GM12878 (cell line): ENCODE measurements around the gene SLC19A2. TPM values are rescaled to one million over a fixed set of nuclear protein-coding genes. Genes with fewer than 3 reads are reported as not detected.

ENCODE experiments used
- ATAC-seq: fragments of 200-7000 bp; cut with Tn5 transposase; 3 replicates; pipeline ENCODE4 v1.9.1; 2020; ENCODE audit warnings: mild to moderate bottlenecking, moderate library complexity
- BruUV-seq: library from RNA; stranded (reverse); fragments of 400-500 nt; replicated peaks from 2 replicates; lab custom pipeline; 2021; lab: Mats Ljungman, UMichigan
- CTCF ChIA-PET: fragments of 300-600 bp; sonication (Branson Sonifier 250); formaldehyde crosslinking; extraction: SDS; loops from one replicate; lab custom pipeline; 2021; ENCODE audit warnings: inconsistent platforms; lab: Yijun Ruan, JAX
- POLR2A ChIA-PET: fragments of 350-600 bp; formaldehyde crosslinking; extraction: SDS; loops from one replicate; lab custom pipeline; 2021; ENCODE audit warnings: inconsistent platforms; lab: Charles Lee
- RAD21 ChIA-PET: fragments of 300-600 bp; sonication (Branson Sonifier 250); formaldehyde crosslinking; loops from one replicate; lab custom pipeline; 2023; ENCODE audit warnings: antibody characterized with exemption; ENCODE audit not compliant: unreplicated experiment; lab: Charles Lee
- SMC1A ChIA-PET: fragments of 300-600 bp; sonication (Branson Sonifier 250); formaldehyde crosslinking; loops from one replicate; lab custom pipeline; 2023; ENCODE audit not compliant: unreplicated experiment, uncharacterized antibody; lab: Charles Lee
- DNase-seq: peaks from one replicate; pipeline ENCODE4 v3.0.0-alpha.2; 2011; ENCODE audit warnings: low read depth, low spot score
- FAIRE-seq: peaks from 3 replicates; lab custom pipeline; 2011; peaks lifted over from hg19 to GRCh38; lab: Jason Lieb, UNC
- H2AFZ ChIP-seq: 2 replicates; pipeline ENCODE4 v1.6.0; 2011; ENCODE audit warnings: low read depth, low read length, control low read depth; ENCODE audit not compliant: control insufficient read depth
- H3K27ac ChIP-seq: 2 replicates; pipeline ENCODE4 v1.5.1; 2011; ENCODE audit warnings: control low read depth; ENCODE audit not compliant: control insufficient read depth, insufficient read depth
- H3K27me3 ChIP-seq, 2 experiments: replicated peaks in 1 of 2; 2 replicates each; pipeline versions ENCODE4 v1.6.0 to v1.6.1; 2011; ENCODE audit warnings: low read length in 1 of 2; ENCODE audit not compliant: control insufficient read depth in 2 of 2, insufficient read depth in 2 of 2
- H3K36me3 ChIP-seq, 2 experiments: 2 replicates each; pipeline ENCODE4 v1.5.1; 2011; ENCODE audit warnings: low read length in 1 of 2; ENCODE audit not compliant: control insufficient read depth in 2 of 2, insufficient read depth in 2 of 2
- H3K4me1 ChIP-seq: 2 replicates; pipeline ENCODE4 v1.6.1; 2011; ENCODE audit warnings: mild to moderate bottlenecking, low read length, moderate library complexity, mixed read lengths; ENCODE audit not compliant: control insufficient read depth, insufficient read depth
- H3K4me2 ChIP-seq: 2 replicates; pipeline ENCODE4 v1.6.0; 2011; ENCODE audit warnings: control low read depth; ENCODE audit not compliant: control insufficient read depth, insufficient read depth
- H3K4me3 ChIP-seq: fragments of 200-600 bp; sonication (generic); 2 replicates; pipeline ENCODE4 v1.5.1; 2016
- H3K79me2 ChIP-seq: 2 replicates; pipeline ENCODE4 v1.6.0; 2011; ENCODE audit warnings: low read length; ENCODE audit not compliant: control insufficient read depth, insufficient read depth
- H3K9ac ChIP-seq: 2 replicates; pipeline ENCODE4 v1.8.0; 2011; ENCODE audit warnings: low read length, control low read depth, mixed read lengths; ENCODE audit not compliant: control insufficient read depth, insufficient read depth
- H3K9me3 ChIP-seq: replicated peaks from 3 replicates; pipeline ENCODE4 v1.5.1; 2011; ENCODE audit warnings: mild to moderate bottlenecking, low read length; ENCODE audit not compliant: control insufficient read depth, insufficient read depth
- H4K20me1 ChIP-seq: 2 replicates; pipeline ENCODE4 v1.6.0; 2011; ENCODE audit not compliant: control insufficient read depth, insufficient read depth
- ASH2L ChIP-seq: fragments of 300-600, 200-600 bp; sonication (generic); IDR thresholded peaks from 2 replicates; pipeline ENCODE4 v1.6.1; 2017; ENCODE audit warnings: low read depth, mild to moderate bottlenecking, borderline replicate concordance
- BCLAF1 ChIP-seq: fragments of 450-650 bp; IDR thresholded peaks from 2 replicates; pipeline ENCODE4 v1.6.1; 2017; ENCODE audit warnings: antibody characterized with exemption, mild to moderate bottlenecking, moderate library complexity
- GABPA ChIP-seq: IDR thresholded peaks from 2 replicates; pipeline ENCODE4 v1.6.1; 2014; ENCODE audit warnings: antibody characterized with exemption, low read depth, mild to moderate bottlenecking, inconsistent platforms
- NFXL1 ChIP-seq: fragments of 450-650 bp; IDR thresholded peaks from 2 replicates; pipeline ENCODE4 v1.6.1; 2017; ENCODE audit warnings: antibody characterized with exemption, mild to moderate bottlenecking, borderline replicate concordance
- NR2C1 ChIP-seq: fragments of 450-650 bp; IDR thresholded peaks from 2 replicates; pipeline ENCODE4 v1.6.1; 2017; ENCODE audit warnings: antibody characterized with exemption, mild to moderate bottlenecking, moderate library complexity
- NR2C2 ChIP-seq: IDR thresholded peaks from 2 replicates; pipeline ENCODE4 v1.6.1; 2011; ENCODE audit warnings: borderline replicate concordance, low read depth; ENCODE audit not compliant: control insufficient read depth, insufficient read length
- PML ChIP-seq: IDR thresholded peaks from 2 replicates; pipeline ENCODE4 v1.6.1; 2012; ENCODE audit warnings: low read length, inconsistent platforms
- POU2F2 ChIP-seq: IDR thresholded peaks from 3 replicates; pipeline ENCODE4 v1.6.1; 2011; ENCODE audit warnings: low read depth, mild to moderate bottlenecking, low read length, borderline replicate concordance
- RELA ChIP-seq: fragments of 450-650 bp; IDR thresholded peaks from 2 replicates; pipeline ENCODE4 v1.8.0; 2014; ENCODE audit warnings: borderline replicate concordance; ENCODE audit not compliant: partially characterized antibody
- SIN3A ChIP-seq: IDR thresholded peaks from 2 replicates; pipeline ENCODE4 v1.6.1; 2012; ENCODE audit warnings: low read depth, low read length, improper control_type of control experiment
- SIX5 ChIP-seq: IDR thresholded peaks from 2 replicates; pipeline ENCODE4 v1.6.1; 2011; ENCODE audit warnings: mild to moderate bottlenecking, low read depth, low read length, moderate library complexity; ENCODE audit not compliant: severe bottlenecking
- ZZZ3 ChIP-seq: IDR thresholded peaks from 2 replicates; pipeline ENCODE4 v1.6.1; 2011; ENCODE audit warnings: low read depth; ENCODE audit not compliant: control insufficient read depth, insufficient read length
- WGBS: methylation state at CpG from one replicate; pipeline ENCODE4 v1.1.6; 2016; ENCODE audit warnings: low lambda C conversion rate; ENCODE audit not compliant: insufficient replicate concordance, insufficient coverage; ENCODE audit errors: missing lambda C conversion rate; 5-methylcytosine and 5-hydroxymethylcytosine counted together
- in situ Hi-C: fragments of 300-500 bp; cut with MboI; formaldehyde crosslinking; loops from 9 replicates; pipeline ENCODE4 v1.14.3; 2018; ENCODE audit warnings: mixed read lengths
- intact Hi-C: fragments of 100-400 bp; cut with micrococcal nuclease; formaldehyde crosslinking; loops from one replicate; pipeline ENCODE4 v1.14.2; 2022; ENCODE audit not compliant: unreplicated experiment
- polyA plus RNA-seq, 11 experiments: library from polyadenylated mRNA; depleted of rRNA in 4 of 11; unstranded in 6 of 11; stranded (reverse) in 5 of 11; fragments of >200 nt; fragmentation: Nextera tagmentation in 4 of 11; fragmentation: Illumina TruSeq in 1 of 11; extraction: Ambion mirVana in 4 of 11; extraction: Trizol in 1 of 11; gene quantifications; 1 replicate in 1 of 11; 2 replicates in 10 of 11; pipeline versions ENCODE4 v1.2.1 to v1.2.3, GENCODE V29; 2011 to 2016; ENCODE audit warnings: inconsistent platforms in 2 of 11, missing spikeins in 2 of 11, low read depth in 1 of 11
- total RNA-seq, 4 experiments: library from RNA; depleted of rRNA in 3 of 4; stranded (reverse); fragments of >200 nt in 3 of 4; fragmentation: Illumina TruSeq in 1 of 4; extraction: Trizol in 1 of 4; gene quantifications; 2 replicates each; pipeline versions ENCODE4 v1.2.1 to v1.2.3, GENCODE V29; 2013 to 2021
- TF ChIP-seq, protein P1 (sequence below): fragments of 450-650 bp; IDR thresholded peaks from 2 replicates; pipeline ENCODE4 v1.6.1; 2016; ENCODE audit warnings: mild to moderate bottlenecking
- TF ChIP-seq, protein P2 (sequence below): fragments of 450-650 bp; IDR thresholded peaks from 2 replicates; pipeline ENCODE4 v1.6.1; 2017; ENCODE audit warnings: mild to moderate bottlenecking, low read depth, inconsistent platforms; ENCODE audit not compliant: poor library complexity, severe bottlenecking
- TF ChIP-seq, protein P3 (sequence below): IDR thresholded peaks from 2 replicates; pipeline ENCODE4 v1.6.1; 2012; ENCODE audit warnings: low read length, inconsistent platforms

Gene SLC19A2
- total and polyA plus RNA-seq, 10 of the 15 experiments (the other 5 are each of a cell fraction or from before 2014, with no cell fraction given), result 1.2 to 7.8 (median 2.5) TPM

DNA sequence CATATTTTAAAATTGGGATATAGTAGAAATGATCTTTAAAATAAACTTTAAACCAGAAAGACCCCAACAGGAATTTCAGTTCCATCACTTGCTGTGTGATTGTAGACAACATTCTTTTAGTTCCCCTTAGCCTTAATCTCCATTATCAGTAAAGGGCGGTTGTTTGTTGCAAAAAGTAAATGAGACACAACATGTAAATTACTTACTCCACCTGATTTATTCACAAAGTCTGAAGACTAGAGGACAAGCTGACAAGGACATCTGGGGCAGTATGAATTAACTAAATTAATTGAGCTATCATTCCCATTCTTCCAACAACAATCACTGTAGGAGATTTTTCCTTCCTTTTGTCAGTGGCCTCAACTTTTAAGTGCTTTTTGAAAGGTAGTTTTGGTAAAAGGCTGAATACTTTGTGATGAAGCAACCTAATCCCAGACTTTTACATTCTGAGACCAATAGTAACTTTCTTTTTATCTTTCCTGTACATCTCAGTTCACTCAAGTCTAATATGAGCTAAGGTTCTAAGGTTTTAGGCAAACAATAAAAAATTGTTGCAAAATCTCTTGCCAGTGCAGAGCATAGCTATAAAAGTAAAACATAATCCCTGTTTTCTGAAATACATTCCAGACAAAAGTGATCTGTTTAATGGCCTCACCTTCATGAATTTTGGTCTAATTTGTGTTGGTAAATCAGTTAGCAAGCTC, 6.2 kb downstream of the SLC19A2 start:
- in situ Hi-C loops, result no loop called here
- no peak overlapping the region for H3K27ac ChIP-seq
- H3K9me3 ChIP-seq, result no peaks in the 10 kb centered on the region
- DNase-seq (no peak), ATAC-seq (no peak), FAIRE-seq (no peak)
- ChIA-PET POLR2A (no interaction called here), RAD21 (no interaction called here), CTCF (interaction anchor here (0.9 to 1.2 kb wide), 4 partner anchors 67 to 876 kb away, joined by 3 to 6 read pairs (median 4); no protein-coding TSS in a partner anchor), SMC1A (interaction anchor here (0.7 to 1.5 kb wide), 3 partner anchors 10 to 179 kb away, joined by 3 to 4 read pairs (median 3); no protein-coding TSS in a partner anchor)
- H3K4me1 ChIP-seq, result no peaks in the 10 kb centered on the region
- no TSS peak for BruUV-seq
- no peaks in the 10 kb centered on the region for H3K27me3 ChIP-seq
- 0 out of 4 replicates have a peak, but pooled peaks cover 0 to 1% of the 10 kb centered on the region in 2 experiments for H3K36me3 ChIP-seq
- H3K9ac ChIP-seq, result no peak overlapping the region
- intact Hi-C loops, result no loop called here
- no peak overlapping the region for H3K4me2 ChIP-seq
- H2AFZ ChIP-seq, result no peak overlapping the region
- H4K20me1 ChIP-seq, result no peaks in the 10 kb centered on the region
- peaks cover 4% of the 10 kb centered on the region for H3K79me2 ChIP-seq
- WGBS, result 100% methylated on average over 1 of the region's 1 CpG
- no peak overlapping the region for H3K4me3 ChIP-seq
- TF ChIP-seq, protein P1, sequence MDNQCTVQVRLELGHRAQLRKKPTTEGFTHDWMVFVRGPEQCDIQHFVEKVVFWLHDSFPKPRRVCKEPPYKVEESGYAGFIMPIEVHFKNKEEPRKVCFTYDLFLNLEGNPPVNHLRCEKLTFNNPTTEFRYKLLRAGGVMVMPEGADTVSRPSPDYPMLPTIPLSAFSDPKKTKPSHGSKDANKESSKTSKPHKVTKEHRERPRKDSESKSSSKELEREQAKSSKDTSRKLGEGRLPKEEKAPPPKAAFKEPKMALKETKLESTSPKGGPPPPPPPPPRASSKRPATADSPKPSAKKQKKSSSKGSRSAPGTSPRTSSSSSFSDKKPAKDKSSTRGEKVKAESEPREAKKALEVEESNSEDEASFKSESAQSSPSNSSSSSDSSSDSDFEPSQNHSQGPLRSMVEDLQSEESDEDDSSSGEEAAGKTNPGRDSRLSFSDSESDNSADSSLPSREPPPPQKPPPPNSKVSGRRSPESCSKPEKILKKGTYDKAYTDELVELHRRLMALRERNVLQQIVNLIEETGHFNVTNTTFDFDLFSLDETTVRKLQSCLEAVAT, result no peak
- TF ChIP-seq ASH2L, result no peak
- TF ChIP-seq, protein P2, sequence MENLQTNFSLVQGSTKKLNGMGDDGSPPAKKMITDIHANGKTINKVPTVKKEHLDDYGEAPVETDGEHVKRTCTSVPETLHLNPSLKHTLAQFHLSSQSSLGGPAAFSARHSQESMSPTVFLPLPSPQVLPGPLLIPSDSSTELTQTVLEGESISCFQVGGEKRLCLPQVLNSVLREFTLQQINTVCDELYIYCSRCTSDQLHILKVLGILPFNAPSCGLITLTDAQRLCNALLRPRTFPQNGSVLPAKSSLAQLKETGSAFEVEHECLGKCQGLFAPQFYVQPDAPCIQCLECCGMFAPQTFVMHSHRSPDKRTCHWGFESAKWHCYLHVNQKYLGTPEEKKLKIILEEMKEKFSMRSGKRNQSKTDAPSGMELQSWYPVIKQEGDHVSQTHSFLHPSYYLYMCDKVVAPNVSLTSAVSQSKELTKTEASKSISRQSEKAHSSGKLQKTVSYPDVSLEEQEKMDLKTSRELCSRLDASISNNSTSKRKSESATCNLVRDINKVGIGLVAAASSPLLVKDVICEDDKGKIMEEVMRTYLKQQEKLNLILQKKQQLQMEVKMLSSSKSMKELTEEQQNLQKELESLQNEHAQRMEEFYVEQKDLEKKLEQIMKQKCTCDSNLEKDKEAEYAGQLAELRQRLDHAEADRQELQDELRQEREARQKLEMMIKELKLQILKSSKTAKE, result no peak
- TF ChIP-seq SIN3A, result no peak
- no peak for TF ChIP-seq BCLAF1
- TF ChIP-seq NR2C2, result no peak
- no peak for TF ChIP-seq POU2F2
- TF ChIP-seq SIX5, result no peak
- no peak for TF ChIP-seq PML
- TF ChIP-seq NFXL1, result no peak
- TF ChIP-seq, protein P3, sequence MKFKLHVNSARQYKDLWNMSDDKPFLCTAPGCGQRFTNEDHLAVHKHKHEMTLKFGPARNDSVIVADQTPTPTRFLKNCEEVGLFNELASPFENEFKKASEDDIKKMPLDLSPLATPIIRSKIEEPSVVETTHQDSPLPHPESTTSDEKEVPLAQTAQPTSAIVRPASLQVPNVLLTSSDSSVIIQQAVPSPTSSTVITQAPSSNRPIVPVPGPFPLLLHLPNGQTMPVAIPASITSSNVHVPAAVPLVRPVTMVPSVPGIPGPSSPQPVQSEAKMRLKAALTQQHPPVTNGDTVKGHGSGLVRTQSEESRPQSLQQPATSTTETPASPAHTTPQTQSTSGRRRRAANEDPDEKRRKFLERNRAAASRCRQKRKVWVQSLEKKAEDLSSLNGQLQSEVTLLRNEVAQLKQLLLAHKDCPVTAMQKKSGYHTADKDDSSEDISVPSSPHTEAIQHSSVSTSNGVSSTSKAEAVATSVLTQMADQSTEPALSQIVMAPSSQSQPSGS, result no peak
- no peak for TF ChIP-seq GABPA
- TF ChIP-seq NR2C1, result no peak
- no peak for TF ChIP-seq ZZZ3
- TF ChIP-seq RELA, result no peak
